Measurements from ENCODE around the gene BBOX1. TPM values are rescaled to one million over a fixed set of nuclear protein-coding genes. Genes with fewer than 3 reads are reported as not detected.

BBOX1 gene
- total and polyA plus RNA-seq, 7 donors = not detected

DNA sequence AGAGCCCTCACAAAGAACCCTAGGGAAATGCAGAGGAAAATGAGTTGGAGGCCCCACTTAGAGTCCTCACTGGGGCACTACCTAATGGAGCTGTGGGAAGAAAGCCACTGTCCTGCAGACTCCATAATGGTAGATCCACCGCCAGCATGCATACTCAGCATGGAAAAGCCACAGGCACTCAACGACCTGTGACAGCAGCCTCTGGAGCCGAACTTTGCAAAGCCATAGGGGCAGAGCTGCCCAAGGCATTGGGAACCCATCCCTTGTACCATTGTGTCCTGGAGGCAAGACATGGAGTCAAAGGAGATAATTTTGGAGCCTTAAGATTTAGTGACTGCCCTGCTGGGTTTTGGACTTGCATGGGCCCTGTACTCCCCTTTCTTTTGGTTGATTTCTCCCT lies 18.8 kb downstream of the BBOX1 start:
- no peak for TF ChIP-seq POLR2A (IDR thresholded peaks at IDR 0.05)
- TF ChIP-seq, protein P1, sequence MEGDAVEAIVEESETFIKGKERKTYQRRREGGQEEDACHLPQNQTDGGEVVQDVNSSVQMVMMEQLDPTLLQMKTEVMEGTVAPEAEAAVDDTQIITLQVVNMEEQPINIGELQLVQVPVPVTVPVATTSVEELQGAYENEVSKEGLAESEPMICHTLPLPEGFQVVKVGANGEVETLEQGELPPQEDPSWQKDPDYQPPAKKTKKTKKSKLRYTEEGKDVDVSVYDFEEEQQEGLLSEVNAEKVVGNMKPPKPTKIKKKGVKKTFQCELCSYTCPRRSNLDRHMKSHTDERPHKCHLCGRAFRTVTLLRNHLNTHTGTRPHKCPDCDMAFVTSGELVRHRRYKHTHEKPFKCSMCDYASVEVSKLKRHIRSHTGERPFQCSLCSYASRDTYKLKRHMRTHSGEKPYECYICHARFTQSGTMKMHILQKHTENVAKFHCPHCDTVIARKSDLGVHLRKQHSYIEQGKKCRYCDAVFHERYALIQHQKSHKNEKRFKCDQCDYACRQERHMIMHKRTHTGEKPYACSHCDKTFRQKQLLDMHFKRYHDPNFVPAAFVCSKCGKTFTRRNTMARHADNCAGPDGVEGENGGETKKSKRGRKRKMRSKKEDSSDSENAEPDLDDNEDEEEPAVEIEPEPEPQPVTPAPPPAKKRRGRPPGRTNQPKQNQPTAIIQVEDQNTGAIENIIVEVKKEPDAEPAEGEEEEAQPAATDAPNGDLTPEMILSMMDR (IDR thresholded peaks at IDR 0.05) = no peak
- TF ChIP-seq EP300 (IDR thresholded peaks at IDR 0.05) = no peak
- no peak for TF ChIP-seq POLR2AphosphoS5 (IDR thresholded peaks at IDR 0.05)
- H3K4me1 ChIP-seq = peaks cover 0 to 15% (median 11%) of the 10 kb centered on the region in 4 donors
- 67 to 77% methylated on average over 3 of the region's 3 CpGs for WGBS, 2 donors
- DNase-seq = no peak
- H3K9me3 ChIP-seq = no peaks in the 10 kb centered on the region
- H3K4me3 ChIP-seq = no peak overlapping the region
- no peaks in the 10 kb centered on the region for H3K27me3 ChIP-seq
- no peak overlapping the region for H3K27ac ChIP-seq
- intact Hi-C loops (cut with DNase I) = no loop called here
- H3K36me3 ChIP-seq = no peaks in the 10 kb centered on the region

DNA sequence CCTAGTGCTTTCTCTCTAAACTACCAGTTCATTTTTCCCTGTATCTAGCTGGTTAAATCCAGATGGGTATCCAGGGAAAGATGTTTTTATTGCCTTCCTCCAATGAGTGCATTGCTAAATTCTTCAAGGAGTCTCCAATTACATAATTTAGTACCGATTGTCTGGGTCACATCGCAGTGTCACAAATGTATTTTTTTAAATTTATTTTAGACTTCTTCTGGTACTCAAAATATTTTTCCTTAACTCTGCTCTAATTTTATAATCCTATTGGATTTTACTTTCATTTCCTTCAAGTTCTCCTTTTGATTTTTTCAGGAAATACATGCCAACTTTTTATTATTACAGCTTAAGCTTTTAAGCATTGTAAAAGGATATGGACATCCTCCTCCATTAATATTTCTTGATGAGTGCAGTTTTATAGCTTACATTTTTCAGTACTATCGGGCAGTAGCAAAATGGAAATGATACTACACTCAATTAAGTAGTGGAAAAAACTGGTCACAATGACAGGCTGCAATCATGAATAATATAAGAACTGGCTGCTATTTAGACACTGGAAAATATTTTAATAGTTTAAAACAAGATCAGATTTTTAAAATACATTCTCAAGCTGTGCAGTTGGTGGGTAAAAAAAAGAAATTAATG lies 20.3 kb downstream of the BBOX1 start:
- Histone ChIP-seq H3K9me3 (no peaks in the 10 kb centered on the region), H3K36me3 (no peaks in the 10 kb centered on the region), H3K4me1 (peaks cover 0 to 21% (median 11%) of the 10 kb centered on the region in 4 donors), H3K4me3 (no peak overlapping the region), H3K27me3 (no peaks in the 10 kb centered on the region), H3K27ac (no peak overlapping the region)
- WGBS, 2 donors = 70 to 79% methylated on average over 3 of the region's 3 CpGs
- no peak for DNase-seq
- TF ChIP-seq, protein P1 (IDR thresholded peaks at IDR 0.05) = no peak
- TF ChIP-seq EP300 (IDR thresholded peaks at IDR 0.05) (no peak), POLR2A (IDR thresholded peaks at IDR 0.05) (no peak)
- intact Hi-C loops (cut with DNase I) = no loop called here

DNA sequence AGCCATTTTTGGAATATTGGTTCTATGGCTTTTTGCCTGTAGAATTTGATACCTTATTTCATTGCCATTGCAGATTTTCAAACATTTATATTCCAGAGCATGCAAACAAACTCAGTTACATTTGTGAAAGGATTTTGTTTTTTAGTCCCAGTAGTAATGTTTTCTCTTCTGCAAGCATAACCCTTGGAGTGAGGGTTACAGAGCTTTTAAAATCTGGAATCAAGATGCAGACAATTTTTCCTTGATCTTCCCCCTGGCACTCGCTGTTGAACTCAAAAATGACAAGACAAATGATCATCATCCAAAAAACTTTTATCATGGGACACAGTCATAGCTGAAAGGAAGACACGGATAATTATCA lies 20.8 kb downstream of the BBOX1 start:
- WGBS, 2 donors = 74 to 77% methylated on average over 2 of the region's 2 CpGs
- H3K27me3 ChIP-seq = no peaks in the 10 kb centered on the region
- no peaks in the 10 kb centered on the region for H3K36me3 ChIP-seq
- peaks cover 0 to 21% (median 11%) of the 10 kb centered on the region in 4 donors for H3K4me1 ChIP-seq
- no peak for DNase-seq
- H3K9me3 ChIP-seq = no peaks in the 10 kb centered on the region
- TF ChIP-seq POLR2A (IDR thresholded peaks at IDR 0.05) (no peak), EP300 (IDR thresholded peaks at IDR 0.05) (no peak), POLR2AphosphoS5 (IDR thresholded peaks at IDR 0.05) (no peak)
- TF ChIP-seq, protein P1 (IDR thresholded peaks at IDR 0.05) = no peak
- intact Hi-C loops (cut with DNase I) = no loop called here
- H3K4me3 ChIP-seq = no peak overlapping the region
- no peak overlapping the region for H3K27ac ChIP-seq

DNA sequence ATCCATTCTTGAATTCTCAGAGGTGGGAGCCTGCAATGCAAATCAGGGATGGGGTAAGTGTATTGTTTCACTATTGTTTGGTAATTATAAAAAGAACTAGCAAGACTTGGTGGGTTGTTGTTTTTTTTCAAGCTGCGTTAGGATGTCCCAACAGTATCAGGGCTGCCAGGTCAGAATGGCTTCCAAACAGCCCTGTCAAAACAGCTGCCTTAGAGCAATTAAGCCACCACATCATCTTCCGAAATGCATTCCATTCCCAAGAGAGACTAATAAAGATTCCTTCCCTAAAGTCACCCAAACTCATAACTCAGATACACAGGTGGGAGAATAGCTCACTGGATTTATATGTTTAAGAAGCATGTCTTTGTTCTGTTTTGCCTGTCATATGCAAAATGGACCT lies 23.5 kb downstream of the BBOX1 start:
- H3K27me3 ChIP-seq = no peaks in the 10 kb centered on the region
- TF ChIP-seq EP300 (IDR thresholded peaks at IDR 0.05) (no peak), POLR2A (IDR thresholded peaks at IDR 0.05) (no peak), POLR2AphosphoS5 (IDR thresholded peaks at IDR 0.05) (no peak)
- TF ChIP-seq, protein P1 (IDR thresholded peaks at IDR 0.05) = no peak
- DNase-seq = no peak
- no peak overlapping the region for H3K27ac ChIP-seq
- no peak overlapping the region for H3K4me3 ChIP-seq
- 52 to 66% methylated on average over 2 of the region's 2 CpGs for WGBS, 2 donors
- H3K4me1 ChIP-seq = peaks cover 0 to 21% (median 11%) of the 10 kb centered on the region in 4 donors
- no peaks in the 10 kb centered on the region for H3K9me3 ChIP-seq
- no peaks in the 10 kb centered on the region for H3K36me3 ChIP-seq
- intact Hi-C loops (cut with DNase I) = no loop called here

DNA sequence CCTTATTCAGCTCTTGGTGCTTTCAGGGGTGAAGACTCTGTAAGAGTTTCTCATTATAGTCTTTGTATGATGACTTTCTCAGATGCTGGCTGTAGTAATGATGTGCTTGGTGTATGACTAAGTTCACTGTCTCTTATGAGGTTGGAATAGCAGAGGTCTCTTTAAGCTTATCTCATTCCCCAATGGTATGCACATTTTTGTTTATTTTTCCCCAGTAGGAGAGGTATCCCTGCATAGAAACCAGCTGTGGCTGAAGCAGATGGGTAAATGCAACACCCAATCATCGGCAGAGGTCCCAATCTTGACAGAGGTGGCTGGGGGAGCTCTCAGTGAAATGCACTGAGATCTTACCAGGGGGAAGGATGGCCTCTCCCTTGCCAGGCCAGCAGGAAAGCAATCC lies 34.6 kb downstream of the BBOX1 start:
- TF ChIP-seq POLR2AphosphoS5 (IDR thresholded peaks at IDR 0.05) (no peak), EP300 (IDR thresholded peaks at IDR 0.05) (no peak)
- TF ChIP-seq, protein P1 (IDR thresholded peaks at IDR 0.05) = no peak
- no peak for DNase-seq
- WGBS, 2 donors = 49 to 64% methylated on average over 1 of the region's 1 CpG

More for the DNA sequence above, 34.6 kb downstream of the BBOX1 start:
- intact Hi-C loops (cut with DNase I) = no loop called here
- Histone ChIP-seq H3K36me3 (no peaks in the 10 kb centered on the region), H3K27ac (peak overlapping the region in 2 of 4 donors; percentile 69 to 70), H3K4me1 (peaks cover 0 to 21% (median 16%) of the 10 kb centered on the region in 4 donors), H3K9me3 (no peaks in the 10 kb centered on the region), H3K27me3 (no peaks in the 10 kb centered on the region), H3K4me3 (no peak overlapping the region)

Data from sigmoid colon (tissue), 7 donors.